Mesenchymal stem cell (in vitro differentiated cells and primary cell): ENCODE data around the gene ZSWIM5.
"Not testable (repeated sequence)": the region's sequence is repeated elsewhere in the genome, so short reads cannot be mapped to it uniquely, and the experiment has no call there.

Experiments used
- DNase-seq: peaks from one replicate; pipeline ENCODE4 v3.0.0-alpha.2; 2013
- H2AFZ ChIP-seq: one replicate; pipeline ENCODE4 v1.6.1; 2013; ENCODE audit warnings: low read depth, mild to moderate bottlenecking, control low read depth, inconsistent platforms, low read length, moderate library complexity
- H2AK5ac ChIP-seq: 2 replicates; pipeline ENCODE4 v1.6.1; 2013; ENCODE audit warnings: low read length, moderate library complexity, mild to moderate bottlenecking, inconsistent platforms; ENCODE audit not compliant: severe bottlenecking
- H2BK120ac ChIP-seq: one replicate; pipeline ENCODE4 v1.6.1; 2013; ENCODE audit warnings: low read depth, mild to moderate bottlenecking, inconsistent platforms, low read length, moderate library complexity
- H2BK12ac ChIP-seq, 2 experiments: one replicate each; pipeline ENCODE4 v1.6.1; 2013; ENCODE audit warnings: inconsistent platforms in 2 of 2, low read length in 2 of 2, mild to moderate bottlenecking in 2 of 2, moderate library complexity in 2 of 2, control low read depth in 1 of 2
- H2BK15ac ChIP-seq: one replicate; pipeline ENCODE4 v1.6.1; 2013; ENCODE audit warnings: mild to moderate bottlenecking, low read depth, inconsistent platforms; ENCODE audit not compliant: poor library complexity, severe bottlenecking
- H2BK5ac ChIP-seq: 2 replicates; pipeline ENCODE4 v1.6.1; 2013; ENCODE audit warnings: low read depth, mild to moderate bottlenecking, low read length, control low read depth, inconsistent platforms; ENCODE audit not compliant: poor library complexity, severe bottlenecking
- H3K14ac ChIP-seq, 2 experiments: one replicate each; pipeline ENCODE4 v1.6.1; 2013; ENCODE audit warnings: inconsistent platforms in 2 of 2, low read length in 2 of 2, control low read depth in 1 of 2, mild to moderate bottlenecking in 1 of 2, moderate library complexity in 1 of 2
- H3K18ac ChIP-seq, 2 experiments: one replicate each; pipeline ENCODE4 v1.6.1; 2013; ENCODE audit warnings: inconsistent platforms in 2 of 2, low read length in 2 of 2, control low read depth in 1 of 2, low read depth in 1 of 2, mild to moderate bottlenecking in 1 of 2
- H3K23ac ChIP-seq, 2 experiments: one replicate each; pipeline ENCODE4 v1.6.1; 2013; ENCODE audit warnings: inconsistent platforms in 2 of 2, low read length in 2 of 2, mild to moderate bottlenecking in 2 of 2, moderate library complexity in 2 of 2, control low read depth in 1 of 2
- H3K27ac ChIP-seq: 2 replicates; pipeline ENCODE4 v1.5.1; 2013; ENCODE audit warnings: mild to moderate bottlenecking, moderate library complexity, low read length, control low read depth, inconsistent platforms; ENCODE audit not compliant: poor library complexity, severe bottlenecking
- H3K27me3 ChIP-seq, 2 experiments: 2 replicates each; pipeline versions ENCODE4 v1.6.1 to v1.7.0; 2013; ENCODE audit warnings: low read length in 2 of 2, mild to moderate bottlenecking in 2 of 2, moderate library complexity in 2 of 2, control low read depth in 1 of 2, inconsistent platforms in 1 of 2; ENCODE audit not compliant: control insufficient read depth in 1 of 2, insufficient read depth in 1 of 2
- H3K36me3 ChIP-seq, 2 experiments: 2 replicates each; pipeline versions ENCODE4 v1.6.1 to v1.7.0; 2013; ENCODE audit warnings: low read length in 2 of 2, control low read depth in 1 of 2, inconsistent platforms in 1 of 2, low read depth in 1 of 2, mild to moderate bottlenecking in 1 of 2; ENCODE audit not compliant: insufficient read depth in 2 of 2, control insufficient read depth in 1 of 2
- H3K4ac ChIP-seq, 2 experiments: one replicate each; pipeline ENCODE4 v1.6.1; 2013; ENCODE audit warnings: inconsistent platforms in 2 of 2, low read length in 2 of 2, mild to moderate bottlenecking in 2 of 2, moderate library complexity in 2 of 2, control low read depth in 1 of 2, low read depth in 1 of 2
- H3K4me1 ChIP-seq: 2 replicates; pipeline ENCODE4 v1.6.1; 2013; ENCODE audit warnings: low read depth, low read length, control low read depth; ENCODE audit not compliant: control insufficient read depth, insufficient read depth
- H3K4me2 ChIP-seq: 2 replicates; pipeline ENCODE4 v1.6.1; 2013; ENCODE audit warnings: low read length, mild to moderate bottlenecking, inconsistent platforms; ENCODE audit not compliant: poor library complexity, severe bottlenecking
- H3K4me3 ChIP-seq, 2 experiments: 2 replicates each; pipeline versions ENCODE4 v1.5.1 to v1.7.0; 2013; ENCODE audit warnings: low read length in 2 of 2, mild to moderate bottlenecking in 2 of 2, control low read depth in 1 of 2, low read depth in 1 of 2; ENCODE audit not compliant: insufficient read depth in 1 of 2
- H3K79me1 ChIP-seq: replicated peaks from 2 replicates; pipeline ENCODE4 v1.6.1; 2013; ENCODE audit warnings: mild to moderate bottlenecking, control low read depth, low read length, inconsistent platforms; ENCODE audit not compliant: poor library complexity, severe bottlenecking
- H3K9ac ChIP-seq: 2 replicates; pipeline ENCODE4 v1.7.0; 2013; ENCODE audit warnings: mild to moderate bottlenecking, low read length, moderate library complexity
- H3K9me3 ChIP-seq: 2 replicates; pipeline ENCODE4 v1.7.0; 2013; ENCODE audit warnings: mild to moderate bottlenecking, low read length; ENCODE audit not compliant: control insufficient read depth
- H4K8ac ChIP-seq: one replicate; pipeline ENCODE4 v1.6.1; 2013; ENCODE audit warnings: inconsistent platforms, mild to moderate bottlenecking, low read length, moderate library complexity
- H4K91ac ChIP-seq: one replicate; pipeline ENCODE4 v1.6.1; 2013; ENCODE audit warnings: mild to moderate bottlenecking, low read length, inconsistent platforms
- WGBS: methylation state at CpG from one replicate; pipeline ENCODE4 v1.1.7; 2013; ENCODE audit warnings: mixed read lengths; 5-methylcytosine and 5-hydroxymethylcytosine counted together

Gene ZSWIM5

DNA sequence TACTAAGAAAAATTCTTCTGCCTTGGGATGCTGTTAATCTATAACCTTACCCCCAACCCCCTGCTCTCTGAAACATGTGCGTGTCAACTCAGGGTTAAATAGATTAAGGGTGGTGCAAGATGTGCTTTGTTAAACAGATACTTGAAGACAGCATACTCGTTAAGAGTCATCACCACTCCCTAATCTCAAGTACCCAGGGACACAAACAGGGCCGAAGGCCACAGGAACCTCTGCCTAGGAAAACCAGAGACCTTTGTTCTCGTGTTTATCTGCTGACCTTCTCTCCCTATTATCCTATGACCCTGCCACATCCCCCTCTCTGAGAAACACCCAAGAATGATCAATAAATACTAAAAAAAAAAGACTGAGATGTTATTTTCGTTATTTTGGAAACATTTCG lies 99.5 kb downstream of the ZSWIM5 start:
- H2BK120ac ChIP-seq, H3K18ac ChIP-seq, DNase-seq, H2BK15ac ChIP-seq, H2AK5ac ChIP-seq, H4K91ac ChIP-seq, H3K27me3 ChIP-seq, H3K9ac ChIP-seq, H3K14ac ChIP-seq, H3K27ac ChIP-seq, H3K36me3 ChIP-seq, H4K8ac ChIP-seq, H2AFZ ChIP-seq, H3K23ac ChIP-seq, H3K4ac ChIP-seq, H2BK5ac ChIP-seq, H3K4me3 ChIP-seq, H3K9me3 ChIP-seq, H3K79me1 ChIP-seq, H3K4me2 ChIP-seq, H3K4me1 ChIP-seq, H2BK12ac ChIP-seq: not testable (repeated sequence)
- no CpG with 5 or more reads among the region's 6 CpGs for WGBS

GRCh38 chr1:45106156-45106545 lies 100.3 kb downstream of the ZSWIM5 start:
- H3K27me3 ChIP-seq, DNase-seq, H3K36me3 ChIP-seq, H3K14ac ChIP-seq, H3K4ac ChIP-seq, H3K9ac ChIP-seq, H3K23ac ChIP-seq, H3K4me3 ChIP-seq, H4K91ac ChIP-seq, H2BK5ac ChIP-seq, H2BK12ac ChIP-seq, H3K4me2 ChIP-seq, H3K27ac ChIP-seq, H3K4me1 ChIP-seq, H4K8ac ChIP-seq, H2BK120ac ChIP-seq, H3K79me1 ChIP-seq, H3K9me3 ChIP-seq, H3K18ac ChIP-seq, H2AFZ ChIP-seq, H2AK5ac ChIP-seq, H2BK15ac ChIP-seq: not testable (repeated sequence)
- 96% methylated on average over 31 of the region's 31 CpGs for WGBS

- not testable (repeated sequence) for H2BK15ac ChIP-seq, H2AK5ac ChIP-seq, H2BK5ac ChIP-seq, H3K4ac ChIP-seq, H3K18ac ChIP-seq, H3K9ac ChIP-seq, H4K91ac ChIP-seq, H3K36me3 ChIP-seq, H3K27me3 ChIP-seq, H3K4me1 ChIP-seq, H3K79me1 ChIP-seq, H2BK12ac ChIP-seq, H2AFZ ChIP-seq, H3K4me3 ChIP-seq, H4K8ac ChIP-seq, DNase-seq, H3K14ac ChIP-seq, H3K27ac ChIP-seq, H3K4me2 ChIP-seq, H3K23ac ChIP-seq, H3K9me3 ChIP-seq, H2BK120ac ChIP-seq
- 95% methylated on average over 43 of the region's 43 CpGs for WGBS
Measured at GRCh38 chr1:45105486-45106155, 100.8 kb downstream of the ZSWIM5 start.

GRCh38 chr1:45103534-45103933 lies 102.9 kb downstream of the ZSWIM5 start:
- Histone ChIP-seq H3K23ac (no peak overlapping the region), H2BK5ac (no peak overlapping the region), H3K79me1 (no peaks in the 10 kb centered on the region), H3K36me3 (no peaks in the 10 kb centered on the region), H3K18ac (no peak overlapping the region), H2BK15ac (no peak overlapping the region), H4K91ac (no peak overlapping the region), H2BK12ac (no peak overlapping the region), H3K9me3 (no peaks in the 10 kb centered on the region), H3K4me3 (no peak overlapping the region), H2AK5ac (no peak overlapping the region), H2BK120ac (no peak overlapping the region), H3K27ac (no peak overlapping the region), H2AFZ (no peak overlapping the region), H3K9ac (no peak overlapping the region), H3K14ac (no peak overlapping the region), H3K4me1 (no peaks in the 10 kb centered on the region), H3K4ac (no peak overlapping the region), H3K4me2 (no peak overlapping the region), H3K27me3 (no peaks in the 10 kb centered on the region), H4K8ac (no peak overlapping the region)
- DNase-seq: no peak
